Lung (tissue), 12 donors: ENCODE data around the gene AGXT2. TPM values are rescaled to one million over a fixed set of nuclear protein-coding genes. Genes with fewer than 3 reads are reported as not detected.

Experiments
- ATAC-seq: fragments of 200-7000 bp; cut with Tn5 transposase; one replicate; pipeline ENCODE4 v1.9.1; 2020; ENCODE audit warnings: moderate number of reproducible peaks; ENCODE audit not compliant: insufficient read depth, low FRiP score
- DNase-seq, 3 donors: peaks; one replicate each; pipeline ENCODE4 v3.0.0-alpha.2; 2013 to 2017
- H3K27ac ChIP-seq, 2 donors: one replicate each; pipeline ENCODE4 v1.5.1; 2013; ENCODE audit warnings: mild to moderate bottlenecking in 2 of 2, moderate library complexity in 2 of 2, control low read depth in 1 of 2, inconsistent platforms in 1 of 2, low read depth in 1 of 2, low read length in 1 of 2
- H3K27me3 ChIP-seq, 3 donors: one replicate each; pipeline ENCODE4 v1.5.1; 2013; ENCODE audit warnings: low read length in 2 of 3; ENCODE audit not compliant: control insufficient read depth in 3 of 3, insufficient read depth in 3 of 3
- H3K36me3 ChIP-seq, 4 donors: one replicate each; pipeline ENCODE4 v1.5.1; 2013; ENCODE audit warnings: low read length in 4 of 4, mild to moderate bottlenecking in 1 of 4, moderate library complexity in 1 of 4; ENCODE audit not compliant: control insufficient read depth in 4 of 4, insufficient read depth in 4 of 4
- H3K4me1 ChIP-seq, 5 donors: one replicate each; pipeline ENCODE4 v1.5.1; 2013; ENCODE audit warnings: low read length in 5 of 5, mild to moderate bottlenecking in 2 of 5, moderate library complexity in 1 of 5; ENCODE audit not compliant: control insufficient read depth in 5 of 5, insufficient read depth in 5 of 5
- H3K4me3 ChIP-seq: one replicate; pipeline ENCODE4 v1.5.1; 2013; ENCODE audit warnings: mild to moderate bottlenecking, control low read depth, moderate library complexity
- H3K9ac ChIP-seq, 2 donors: one replicate each; pipeline ENCODE4 v1.5.1; 2013; ENCODE audit warnings: low read length in 2 of 2, control low read depth in 1 of 2; ENCODE audit not compliant: insufficient read depth in 1 of 2
- H3K9me3 ChIP-seq, 4 donors: one replicate each; pipeline ENCODE4 v1.5.1; 2013; ENCODE audit warnings: low read length in 3 of 4, mild to moderate bottlenecking in 1 of 4, moderate library complexity in 1 of 4; ENCODE audit not compliant: control insufficient read depth in 4 of 4, insufficient read depth in 3 of 4
- WGBS, 2 donors: extraction: QIAGEN DNeasy Blood & Tissue Kit; methylation state at CpG; one replicate each; pipeline ENCODE4 v1.1.7; 2013; 5-methylcytosine and 5-hydroxymethylcytosine counted together
- polyA plus RNA-seq, 2 donors: library from polyadenylated mRNA; stranded (reverse); fragments of 200-250 nt; gene quantifications; one replicate each; pipeline ENCODE4 v1.2.1, GENCODE V29; 2013
- total RNA-seq, 2 donors: library from RNA; depleted of rRNA in 1 of 2; stranded (reverse); fragments of >200 nt in 1 of 2; gene quantifications; one replicate each; pipeline ENCODE4 v1.2.1, GENCODE V29; 2014 to 2021
- TF ChIP-seq, protein P1 (sequence below): IDR thresholded peaks from 2 replicates; pipeline ENCODE4 v1.5.1; 2012; ENCODE audit warnings: mild to moderate bottlenecking; ENCODE audit errors: control extremely low read depth, extremely low read depth
- donor health status: control.
- donor health status: control.
- donor health status: Bipolar disorder and iron deficiency.
- donor health status: healthy.
- donor health status: DM: yes; HTN: yes; CAD: no.

The AGXT2 gene
- total and polyA plus RNA-seq, 4 donors: not detected

DNA sequence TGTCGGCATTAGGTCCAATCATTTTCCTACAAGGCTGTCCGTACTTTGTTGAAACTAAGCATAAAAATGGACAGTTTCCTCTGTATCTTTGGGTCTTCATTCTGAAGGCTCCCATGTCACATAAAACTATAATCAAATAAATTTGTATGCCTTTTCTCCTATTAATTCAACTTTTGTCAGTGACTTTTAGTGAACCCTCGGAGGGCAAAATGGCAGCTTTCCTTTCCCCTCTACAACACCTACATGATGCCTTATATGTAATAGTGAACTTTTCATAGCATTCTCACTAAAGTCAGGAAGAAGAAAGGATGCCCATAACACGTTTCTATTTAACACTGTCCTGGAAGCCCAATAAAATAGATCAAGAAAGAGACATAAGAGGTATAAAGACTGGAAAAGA is 5.1 kb upstream of the AGXT2 start:
- TF ChIP-seq, protein P1, sequence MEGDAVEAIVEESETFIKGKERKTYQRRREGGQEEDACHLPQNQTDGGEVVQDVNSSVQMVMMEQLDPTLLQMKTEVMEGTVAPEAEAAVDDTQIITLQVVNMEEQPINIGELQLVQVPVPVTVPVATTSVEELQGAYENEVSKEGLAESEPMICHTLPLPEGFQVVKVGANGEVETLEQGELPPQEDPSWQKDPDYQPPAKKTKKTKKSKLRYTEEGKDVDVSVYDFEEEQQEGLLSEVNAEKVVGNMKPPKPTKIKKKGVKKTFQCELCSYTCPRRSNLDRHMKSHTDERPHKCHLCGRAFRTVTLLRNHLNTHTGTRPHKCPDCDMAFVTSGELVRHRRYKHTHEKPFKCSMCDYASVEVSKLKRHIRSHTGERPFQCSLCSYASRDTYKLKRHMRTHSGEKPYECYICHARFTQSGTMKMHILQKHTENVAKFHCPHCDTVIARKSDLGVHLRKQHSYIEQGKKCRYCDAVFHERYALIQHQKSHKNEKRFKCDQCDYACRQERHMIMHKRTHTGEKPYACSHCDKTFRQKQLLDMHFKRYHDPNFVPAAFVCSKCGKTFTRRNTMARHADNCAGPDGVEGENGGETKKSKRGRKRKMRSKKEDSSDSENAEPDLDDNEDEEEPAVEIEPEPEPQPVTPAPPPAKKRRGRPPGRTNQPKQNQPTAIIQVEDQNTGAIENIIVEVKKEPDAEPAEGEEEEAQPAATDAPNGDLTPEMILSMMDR: no peak
- ATAC-seq: no peak
- WGBS, 2 donors: 85 to 91% methylated on average over 4 of the region's 4 CpGs

DNA sequence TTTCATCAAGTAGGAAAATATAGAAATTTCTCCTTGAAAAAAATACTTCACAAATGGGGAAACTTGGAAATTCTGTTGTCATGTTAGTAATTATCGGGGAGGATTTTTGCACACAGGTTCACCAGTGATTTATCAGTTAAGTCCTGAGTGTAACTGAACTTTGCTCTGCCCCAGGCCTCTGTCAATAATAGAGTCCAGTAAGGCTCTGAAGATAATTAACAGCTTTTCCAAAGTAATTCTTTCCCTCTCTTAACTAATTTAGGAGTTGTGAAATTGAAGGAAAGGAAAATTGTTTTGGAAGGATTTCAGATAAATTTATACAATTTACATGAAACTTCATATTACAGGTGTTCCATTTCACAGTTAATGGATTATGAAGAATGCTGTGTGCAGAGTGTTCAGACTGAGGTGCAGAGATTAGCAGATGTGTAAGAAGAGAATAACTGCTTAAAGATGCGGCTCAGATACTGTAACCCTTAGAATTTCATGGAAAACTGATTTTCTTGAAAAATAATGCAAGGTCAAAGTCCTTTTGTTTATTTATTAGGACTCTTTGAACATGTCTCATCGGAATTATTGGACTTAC is 2.9 kb upstream of the AGXT2 start:
- H3K9me3 ChIP-seq: no peaks in the 10 kb centered on the region
- H3K36me3 ChIP-seq: no peaks in the 10 kb centered on the region
- H3K27me3 ChIP-seq: no peaks in the 10 kb centered on the region
- no peak overlapping the region for H3K27ac ChIP-seq
- DNase-seq (no peak), ATAC-seq (no peak)
- 86 to 93% methylated on average over 3 of the region's 3 CpGs for WGBS, 2 donors
- no peak overlapping the region for H3K4me3 ChIP-seq
- no peaks in the 10 kb centered on the region for H3K4me1 ChIP-seq
- H3K9ac ChIP-seq: no peak overlapping the region
- TF ChIP-seq, protein P1: no peak

More for the DNA sequence above, 5.1 kb upstream of the AGXT2 start:
- no peak for DNase-seq
- Histone ChIP-seq H3K27ac (no peak overlapping the region), H3K9ac (no peak overlapping the region), H3K27me3 (no peaks in the 10 kb centered on the region), H3K36me3 (no peaks in the 10 kb centered on the region), H3K4me3 (no peak overlapping the region), H3K4me1 (no peaks in the 10 kb centered on the region), H3K9me3 (no peaks in the 10 kb centered on the region)

DNA sequence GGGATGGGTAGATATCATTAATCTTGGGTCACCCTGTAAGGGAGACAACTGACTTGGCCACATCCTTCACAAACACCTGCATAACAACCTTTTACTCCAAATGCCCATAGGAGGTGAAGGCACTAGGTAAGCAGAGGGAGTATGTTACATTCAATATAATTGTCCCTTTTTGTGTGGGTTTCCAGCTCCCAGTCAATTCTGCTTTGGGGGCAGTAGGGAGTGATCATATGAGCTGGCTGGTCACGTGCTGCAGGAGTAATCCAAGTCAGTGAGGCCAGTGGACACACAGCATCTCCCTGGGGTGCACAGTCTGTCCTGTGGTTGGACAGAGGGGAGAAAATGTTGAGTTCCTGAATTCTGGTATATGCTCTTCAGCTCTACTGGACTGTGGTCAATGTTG is 1.2 kb upstream of the AGXT2 start:
- Histone ChIP-seq H3K27me3 (no peaks in the 10 kb centered on the region), H3K4me3 (no peak overlapping the region), H3K36me3 (no peaks in the 10 kb centered on the region), H3K9ac (no peak overlapping the region), H3K4me1 (no peaks in the 10 kb centered on the region), H3K9me3 (no peaks in the 10 kb centered on the region), H3K27ac (no peak overlapping the region)
- TF ChIP-seq, protein P1: no peak
- DNase-seq (no peak), ATAC-seq (no peak)
- 83 to 86% methylated on average over 1 of the region's 1 CpG for WGBS, 2 donors

DNA sequence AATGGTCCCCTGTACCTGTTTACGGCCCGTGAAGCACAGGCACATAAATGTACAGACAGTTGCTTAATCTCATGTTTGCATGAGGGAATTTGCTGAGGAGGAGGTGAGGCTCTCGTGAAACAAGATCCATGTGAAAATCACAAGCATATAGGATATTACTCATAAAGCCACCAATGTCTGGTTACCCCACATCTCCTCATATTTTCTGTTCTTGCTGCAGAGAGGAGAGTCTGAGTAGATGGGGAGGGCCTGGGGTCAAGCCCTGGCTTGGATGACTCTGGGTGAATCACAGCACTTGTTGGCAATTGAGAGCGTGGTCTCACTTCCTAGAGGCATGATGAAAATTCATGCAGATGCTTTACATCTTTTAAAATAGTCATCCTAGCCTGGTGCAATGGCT is 975 bp downstream of the AGXT2 start:
- ATAC-seq: no peak
- no peak overlapping the region for H3K9ac ChIP-seq
- 87 to 90% methylated on average over 4 of the region's 4 CpGs for WGBS, 2 donors

More for the DNA sequence above, 975 bp downstream of the AGXT2 start:
- Histone ChIP-seq H3K36me3 (no peaks in the 10 kb centered on the region), H3K27me3 (no peaks in the 10 kb centered on the region), H3K9me3 (no peaks in the 10 kb centered on the region), H3K27ac (no peak overlapping the region), H3K4me1 (no peaks in the 10 kb centered on the region), H3K4me3 (no peak overlapping the region)
- no peak for DNase-seq
- TF ChIP-seq, protein P1: no peak
